B cell (primary cell): Measurements from ENCODE around the gene OASL.

Experiments used
- EZH2 ChIP-seq: IDR thresholded peaks from 2 replicates; pipeline ENCODE4 v1.6.1; 2012; ENCODE audit warnings: borderline replicate concordance, low read depth, mild to moderate bottlenecking, moderate library complexity, low read length; ENCODE audit not compliant: insufficient read depth, poor library complexity, severe bottlenecking
- TF ChIP-seq, protein P1 (sequence below): fragments of 200-600 bp; IDR thresholded peaks from one replicate; pipeline ENCODE4 v1.8.0; 2022; ENCODE audit warnings: antibody characterized with exemption, mild to moderate bottlenecking

DNA sequence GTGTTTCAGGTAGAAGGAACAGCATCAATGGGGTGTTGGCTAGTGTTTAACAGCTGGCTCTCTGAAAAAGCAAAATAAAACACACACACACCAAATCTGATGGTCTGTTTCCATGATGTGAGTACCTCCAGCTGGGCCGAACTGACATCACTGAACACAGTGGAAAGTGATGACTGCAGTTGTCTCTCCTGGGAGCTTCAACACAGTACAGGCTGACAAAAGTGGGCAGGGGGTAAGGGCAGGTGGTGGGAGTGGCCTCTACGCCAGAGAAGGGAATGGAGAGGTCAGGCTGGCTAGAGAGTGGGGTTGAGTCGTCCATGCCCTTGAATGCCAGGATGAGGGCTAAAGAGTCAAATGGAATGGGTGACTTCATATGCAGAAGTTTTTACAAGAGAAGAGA lies 68.7 kb downstream of the OASL start:
- TF ChIP-seq, protein P1, sequence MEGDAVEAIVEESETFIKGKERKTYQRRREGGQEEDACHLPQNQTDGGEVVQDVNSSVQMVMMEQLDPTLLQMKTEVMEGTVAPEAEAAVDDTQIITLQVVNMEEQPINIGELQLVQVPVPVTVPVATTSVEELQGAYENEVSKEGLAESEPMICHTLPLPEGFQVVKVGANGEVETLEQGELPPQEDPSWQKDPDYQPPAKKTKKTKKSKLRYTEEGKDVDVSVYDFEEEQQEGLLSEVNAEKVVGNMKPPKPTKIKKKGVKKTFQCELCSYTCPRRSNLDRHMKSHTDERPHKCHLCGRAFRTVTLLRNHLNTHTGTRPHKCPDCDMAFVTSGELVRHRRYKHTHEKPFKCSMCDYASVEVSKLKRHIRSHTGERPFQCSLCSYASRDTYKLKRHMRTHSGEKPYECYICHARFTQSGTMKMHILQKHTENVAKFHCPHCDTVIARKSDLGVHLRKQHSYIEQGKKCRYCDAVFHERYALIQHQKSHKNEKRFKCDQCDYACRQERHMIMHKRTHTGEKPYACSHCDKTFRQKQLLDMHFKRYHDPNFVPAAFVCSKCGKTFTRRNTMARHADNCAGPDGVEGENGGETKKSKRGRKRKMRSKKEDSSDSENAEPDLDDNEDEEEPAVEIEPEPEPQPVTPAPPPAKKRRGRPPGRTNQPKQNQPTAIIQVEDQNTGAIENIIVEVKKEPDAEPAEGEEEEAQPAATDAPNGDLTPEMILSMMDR = no peak
- TF ChIP-seq EZH2 = no peak
